Esophagus squamous epithelium (tissue), 5 donors: ENCODE results near the gene IL26. TPM values are rescaled to one million over a fixed set of nuclear protein-coding genes. Genes with fewer than 3 reads are reported as not detected.
"Not testable (repeated sequence)": the region's sequence is repeated elsewhere in the genome, so short reads cannot be mapped to it uniquely, and the experiment has no call there.

ENCODE experiments used
- DNase-seq: peaks from one replicate; lab custom pipeline; 2025; lab: John Stamatoyannopoulos, UW
- H3K27ac ChIP-seq, 4 donors: fragments of 200-600 bp; sonication (generic); one replicate each; pipeline ENCODE4 v1.5.1; 2016 to 2019; ENCODE audit warnings: mild to moderate bottlenecking in 1 of 4
- H3K27me3 ChIP-seq, 4 donors: fragments of 200-600 bp; sonication (generic); 1 replicate in 3 of 4; 2 replicates in 1 of 4; pipeline versions ENCODE4 v1.5.1 to v1.6.0; 2017 to 2021; ENCODE audit warnings: antibody characterized with exemption in 1 of 4
- H3K36me3 ChIP-seq, 3 donors: fragments of 200-600 bp; sonication (generic); one replicate each; pipeline ENCODE4 v1.5.1; 2016 to 2019
- H3K4me1 ChIP-seq, 3 donors: fragments of 200-600 bp; sonication (generic); one replicate each; pipeline ENCODE4 v1.5.1; 2017 to 2019
- H3K4me3 ChIP-seq, 4 donors: fragments of 200-600 bp; sonication (generic); 1 replicate in 3 of 4; 2 replicates in 1 of 4; pipeline ENCODE4 v1.5.1; 2016 to 2019; ENCODE audit warnings: mild to moderate bottlenecking in 2 of 4, moderate library complexity in 1 of 4
- H3K9me3 ChIP-seq, 3 donors: fragments of 200-600 bp; sonication (generic); one replicate each; pipeline ENCODE4 v1.5.1; 2016 to 2019
- CTCF ChIP-seq, 6 experiments: fragments of 450-650 bp in 4 of 6; fragments of 200-600 bp in 2 of 6; sonication (generic) in 2 of 6; IDR thresholded peaks; one replicate each; pipeline ENCODE4 v1.5.1; 2016 to 2019; ENCODE audit warnings: antibody characterized with exemption in 6 of 6, mild to moderate bottlenecking in 4 of 6, moderate library complexity in 4 of 6
- POLR2A ChIP-seq, 4 donors: fragments of 450-650 bp; IDR thresholded peaks; one replicate each; pipeline ENCODE4 v1.6.1; 2017; ENCODE audit warnings: antibody characterized with exemption in 4 of 4, mild to moderate bottlenecking in 4 of 4, moderate library complexity in 3 of 4
- WGBS, 2 donors: methylation state at CpG; one replicate each; pipeline ENCODE4 v1.1.5; 2018; 5-methylcytosine and 5-hydroxymethylcytosine counted together
- intact Hi-C: fragments of 100-400 bp; cut with DNase I; formaldehyde crosslinking; loops from one replicate; pipeline ENCODE4 v1.15.0; 2022
- total RNA-seq, 4 donors: library from RNA; depleted of rRNA; stranded (reverse); fragments of >200 nt; gene quantifications; one replicate each; pipeline ENCODE4 v1.1.0, GENCODE V29; 2016
- donor health status: DM: yes; HTN: yes; CAD: no.

Gene IL26
- total RNA-seq, 4 donors from 2014 or later: 0.38 to 1.3 TPM; not detected in 2

GRCh38 chr12:68178184-68178583 is 47.4 kb downstream of the IL26 start:
- H3K4me1 ChIP-seq: peaks cover 0 to 22% (median 5%) of the 10 kb centered on the region in 3 donors
- no peaks in the 10 kb centered on the region for H3K9me3 ChIP-seq
- DNase-seq: no peak
- no peak for TF ChIP-seq CTCF (IDR thresholded peaks at IDR 0.05)
- TF ChIP-seq POLR2A (IDR thresholded peaks at IDR 0.05): no peak
- H3K36me3 ChIP-seq: no peaks in the 10 kb centered on the region
- intact Hi-C loops: no loop called here
- no peak overlapping the region for H3K4me3 ChIP-seq
- H3K27ac ChIP-seq: no peak overlapping the region
- H3K27me3 ChIP-seq: peaks cover 0 to 5% (median 0%) of the 10 kb centered on the region in 4 donors

- Histone ChIP-seq H3K27me3 (peaks cover 0 to 5% (median 0%) of the 10 kb centered on the region in 4 donors), H3K4me1 (peaks cover 0 to 21% (median 5%) of the 10 kb centered on the region in 3 donors), H3K36me3 (no peaks in the 10 kb centered on the region), H3K27ac (no peak overlapping the region), H3K4me3 (no peak overlapping the region), H3K9me3 (no peaks in the 10 kb centered on the region)
- WGBS, 2 donors: 55 to 87% methylated on average over 2 of the region's 2 CpGs
- intact Hi-C loops: no loop called here
- no peak for DNase-seq
- TF ChIP-seq CTCF (IDR thresholded peaks at IDR 0.05): no peak
- TF ChIP-seq POLR2A (IDR thresholded peaks at IDR 0.05): no peak
These were observed 48.0 kb downstream of the IL26 start for GRCh38 chr12:68177562-68177961.

GRCh38 chr12:68176257-68176656 is 49.4 kb downstream of the IL26 start:
- H3K27ac ChIP-seq: no peak overlapping the region
- intact Hi-C loops: no loop called here
- no peak for TF ChIP-seq POLR2A (IDR thresholded peaks at IDR 0.05)
- no peak for TF ChIP-seq CTCF (IDR thresholded peaks at IDR 0.05)
- peaks cover 0 to 8% (median 2%) of the 10 kb centered on the region in 3 donors for H3K4me1 ChIP-seq
- H3K27me3 ChIP-seq: peaks cover 0 to 5% (median 0%) of the 10 kb centered on the region in 4 donors
- no peaks in the 10 kb centered on the region for H3K36me3 ChIP-seq
- DNase-seq: no peak
- no peaks in the 10 kb centered on the region for H3K9me3 ChIP-seq
- H3K4me3 ChIP-seq: no peak overlapping the region

GRCh38 chr12:68175557-68176061 is 50.0 kb downstream of the IL26 start:
- Histone ChIP-seq H3K4me1 (peaks cover 0 to 1% (median 0%) of the 10 kb centered on the region in 3 donors), H3K27ac (no peak overlapping the region), H3K36me3 (no peaks in the 10 kb centered on the region), H3K9me3 (no peaks in the 10 kb centered on the region), H3K27me3 (peaks cover 0 to 5% (median 0%) of the 10 kb centered on the region in 4 donors), H3K4me3 (no peak overlapping the region)
- intact Hi-C loops: no loop called here
- TF ChIP-seq CTCF (IDR thresholded peaks at IDR 0.05): no peak
- no peak for TF ChIP-seq POLR2A (IDR thresholded peaks at IDR 0.05)
- no peak for DNase-seq
- WGBS, 2 donors: 36 to 55% methylated on average over 4 of the region's 4 CpGs

- intact Hi-C loops, DNase-seq: not testable (repeated sequence)
- 82 to 91% methylated on average over 3 of the region's 3 CpGs for WGBS, 2 donors
These were observed 50.8 kb downstream of the IL26 start for GRCh38 chr12:68174761-68175160.

GRCh38 chr12:68173792-68174191 is 51.8 kb downstream of the IL26 start:
- no peaks in the 10 kb centered on the region for H3K4me1 ChIP-seq
- no peak overlapping the region for H3K27ac ChIP-seq
- no peak overlapping the region for H3K4me3 ChIP-seq
- TF ChIP-seq POLR2A (IDR thresholded peaks at IDR 0.05): no peak
- TF ChIP-seq CTCF (IDR thresholded peaks at IDR 0.05): no peak
- no peaks in the 10 kb centered on the region for H3K9me3 ChIP-seq
- H3K36me3 ChIP-seq: no peaks in the 10 kb centered on the region
- intact Hi-C loops: no loop called here
- H3K27me3 ChIP-seq: peaks cover 0 to under 1% (median 0%) of the 10 kb centered on the region in 4 donors
- no peak for DNase-seq

More at GRCh38 chr12:68174761-68175160, 50.8 kb downstream of the IL26 start:
- H3K36me3 ChIP-seq, H3K4me3 ChIP-seq, H3K27ac ChIP-seq, H3K27me3 ChIP-seq, H3K9me3 ChIP-seq, H3K4me1 ChIP-seq: not testable (repeated sequence)
